Loucy (cell line): Measurements from ENCODE around the gene BICD1.

Source experiments
- H2AFZ ChIP-seq: fragments of 200-600 bp; sonication (generic); 2 replicates; pipeline ENCODE4 v1.6.0; 2016; ENCODE audit warnings: antibody characterized with exemption, mild to moderate bottlenecking, low read length, moderate library complexity
- H3F3A ChIP-seq: fragments of 200-600 bp; 2 replicates; pipeline ENCODE4 v1.6.0; 2016; ENCODE audit warnings: antibody characterized with exemption, low read depth, mild to moderate bottlenecking
- H3K27me3 ChIP-seq: fragments of 200-600 bp; sonication (generic); 2 replicates; pipeline ENCODE4 v1.6.1; 2014; ENCODE audit warnings: low read length, mild to moderate bottlenecking; ENCODE audit not compliant: insufficient read depth, poor library complexity, severe bottlenecking
- H3K36me3 ChIP-seq: fragments of 200-600 bp; sonication (generic); 2 replicates; pipeline ENCODE4 v1.6.1; 2016; ENCODE audit warnings: low read length; ENCODE audit not compliant: insufficient read depth
- H3K4me1 ChIP-seq: fragments of 200-600 bp; sonication (generic); 2 replicates; pipeline ENCODE4 v1.5.1; 2014; ENCODE audit warnings: low read length, mild to moderate bottlenecking; ENCODE audit not compliant: insufficient read depth, poor library complexity, severe bottlenecking
- H3K4me2 ChIP-seq: fragments of 200-600 bp; sonication (generic); 2 replicates; pipeline ENCODE4 v1.6.0; 2014; ENCODE audit warnings: antibody characterized with exemption, low read length, low read depth, mild to moderate bottlenecking; ENCODE audit not compliant: poor library complexity, severe bottlenecking
- H3K4me3 ChIP-seq: fragments of 200-600 bp; sonication (generic); 2 replicates; pipeline ENCODE4 v1.5.1; 2014; ENCODE audit warnings: low read length, mild to moderate bottlenecking, mixed read lengths; ENCODE audit not compliant: poor library complexity, severe bottlenecking
- H3K79me2 ChIP-seq: fragments of 200-600 bp; sonication (generic); 2 replicates; pipeline ENCODE4 v1.6.1; 2014; ENCODE audit warnings: low read length; ENCODE audit not compliant: insufficient read depth
- H3K9ac ChIP-seq: fragments of 200-600 bp; sonication (generic); 2 replicates; pipeline ENCODE4 v1.6.0; 2014; ENCODE audit warnings: mild to moderate bottlenecking, low read depth, low read length, moderate library complexity; ENCODE audit not compliant: poor library complexity, severe bottlenecking
- H3K9me2 ChIP-seq: fragments of 200-600 bp; sonication (generic); replicated peaks from 2 replicates; pipeline ENCODE4 v1.6.1; 2016; ENCODE audit warnings: low read depth, low read length, mixed read lengths
- H3K9me3 ChIP-seq: fragments of 200-600 bp; sonication (generic); 2 replicates; pipeline ENCODE4 v1.6.1; 2014; ENCODE audit warnings: mild to moderate bottlenecking, antibody characterized with exemption, low read length, low read depth; ENCODE audit not compliant: insufficient read depth
- H4K20me1 ChIP-seq: fragments of 200-600 bp; sonication (generic); 2 replicates; pipeline ENCODE4 v1.6.0; 2014; ENCODE audit warnings: antibody characterized with exemption, low read length, mild to moderate bottlenecking; ENCODE audit not compliant: insufficient read depth, poor library complexity, severe bottlenecking
- EZH2phosphoT487 ChIP-seq: fragments of 200-600 bp; IDR thresholded peaks from 2 replicates; pipeline ENCODE4 v1.6.1; 2018; ENCODE audit warnings: antibody characterized with exemption, mild to moderate bottlenecking, moderate library complexity, borderline replicate concordance
- TF ChIP-seq, protein P1 (sequence below): fragments of 200-600 bp; sonication (generic); conservative IDR thresholded peaks from 2 replicates; pipeline ENCODE4 v1.5.1; 2014; ENCODE audit warnings: mild to moderate bottlenecking, antibody characterized with exemption, low read length

The BICD1 gene

DNA sequence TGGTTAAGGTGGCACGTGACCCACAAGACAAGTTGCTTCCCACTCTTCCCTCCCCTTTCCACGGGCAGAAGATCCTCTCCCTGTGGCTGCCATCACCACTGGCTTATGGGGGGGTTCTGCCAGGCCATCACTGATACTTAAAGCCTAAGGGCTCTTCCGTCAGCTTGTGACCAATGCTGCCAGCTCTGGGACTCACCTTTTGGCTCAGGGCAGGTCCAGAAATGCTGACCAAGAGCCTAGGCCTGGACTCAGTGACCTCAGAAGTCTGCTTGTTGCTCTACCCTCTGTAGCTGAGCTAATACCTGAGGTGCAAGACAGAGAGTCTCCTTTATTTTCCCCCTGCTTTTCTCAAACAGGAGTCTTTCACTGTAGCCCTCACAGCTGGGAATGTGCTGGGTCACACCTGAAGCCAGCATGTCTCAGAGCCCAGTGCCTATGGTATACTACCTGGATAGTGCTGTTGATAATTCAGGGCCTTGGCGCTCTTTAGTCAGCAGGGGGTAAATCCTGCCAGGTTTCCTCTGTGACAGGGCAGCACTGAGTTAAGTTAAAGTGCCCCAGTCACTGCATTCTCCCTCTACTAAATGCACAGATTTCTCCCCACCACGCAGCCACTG, 312.4 kb downstream of the BICD1 start:
- Histone ChIP-seq H3F3A (no peaks in the 10 kb centered on the region), H3K4me1 (peaks cover 23% of the 10 kb centered on the region), H3K9me3 (no peaks in the 10 kb centered on the region), H3K79me2 (no peaks in the 10 kb centered on the region), H3K27me3 (no peaks in the 10 kb centered on the region), H3K36me3 (no peaks in the 10 kb centered on the region), H4K20me1 (no peaks in the 10 kb centered on the region), H3K9me2 (no peaks in the 10 kb centered on the region), H2AFZ (0 out of 2 replicates have a peak overlapping the region, but pooled peaks have one; percentile 53), H3K4me2 (peak overlapping the region; percentile 9), H3K4me3 (no peak overlapping the region), H3K9ac (no peak overlapping the region)
- no peak for TF ChIP-seq EZH2phosphoT487
- TF ChIP-seq, protein P1, sequence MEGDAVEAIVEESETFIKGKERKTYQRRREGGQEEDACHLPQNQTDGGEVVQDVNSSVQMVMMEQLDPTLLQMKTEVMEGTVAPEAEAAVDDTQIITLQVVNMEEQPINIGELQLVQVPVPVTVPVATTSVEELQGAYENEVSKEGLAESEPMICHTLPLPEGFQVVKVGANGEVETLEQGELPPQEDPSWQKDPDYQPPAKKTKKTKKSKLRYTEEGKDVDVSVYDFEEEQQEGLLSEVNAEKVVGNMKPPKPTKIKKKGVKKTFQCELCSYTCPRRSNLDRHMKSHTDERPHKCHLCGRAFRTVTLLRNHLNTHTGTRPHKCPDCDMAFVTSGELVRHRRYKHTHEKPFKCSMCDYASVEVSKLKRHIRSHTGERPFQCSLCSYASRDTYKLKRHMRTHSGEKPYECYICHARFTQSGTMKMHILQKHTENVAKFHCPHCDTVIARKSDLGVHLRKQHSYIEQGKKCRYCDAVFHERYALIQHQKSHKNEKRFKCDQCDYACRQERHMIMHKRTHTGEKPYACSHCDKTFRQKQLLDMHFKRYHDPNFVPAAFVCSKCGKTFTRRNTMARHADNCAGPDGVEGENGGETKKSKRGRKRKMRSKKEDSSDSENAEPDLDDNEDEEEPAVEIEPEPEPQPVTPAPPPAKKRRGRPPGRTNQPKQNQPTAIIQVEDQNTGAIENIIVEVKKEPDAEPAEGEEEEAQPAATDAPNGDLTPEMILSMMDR, result no peak

DNA sequence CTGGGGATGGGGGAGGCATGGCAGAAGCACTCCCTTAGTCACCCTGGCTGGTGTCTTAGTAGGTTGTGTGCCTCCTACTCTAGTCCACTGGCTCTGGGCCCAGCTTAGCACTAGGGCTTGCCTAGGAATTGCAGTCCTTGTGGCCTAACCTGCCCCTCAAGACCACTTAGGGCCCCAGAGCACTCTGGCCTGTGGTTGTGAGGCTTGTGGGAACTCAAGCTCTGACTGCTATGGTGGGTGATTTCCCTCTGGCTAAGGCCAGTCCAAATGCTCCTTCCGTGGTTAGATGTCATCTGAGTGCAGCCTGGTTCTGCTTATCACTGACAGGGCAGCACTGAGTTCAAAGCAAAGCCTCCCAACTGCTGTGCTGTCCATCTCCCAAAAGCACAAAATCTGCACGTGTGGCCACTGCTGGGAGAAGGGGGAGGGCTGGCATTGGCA, 312.9 kb downstream of the BICD1 start:
- H3K4me2 ChIP-seq, result peak overlapping the region; percentile 9
- TF ChIP-seq, protein P1, result no peak
- no peak for TF ChIP-seq EZH2phosphoT487
- H3K79me2 ChIP-seq, result no peaks in the 10 kb centered on the region
- no peaks in the 10 kb centered on the region for H4K20me1 ChIP-seq
- H3K36me3 ChIP-seq, result no peaks in the 10 kb centered on the region
- no peak overlapping the region for H3K9ac ChIP-seq
- H3K9me2 ChIP-seq, result no peaks in the 10 kb centered on the region
- H3K27me3 ChIP-seq, result no peaks in the 10 kb centered on the region
- peaks cover 23% of the 10 kb centered on the region for H3K4me1 ChIP-seq
- no peaks in the 10 kb centered on the region for H3K9me3 ChIP-seq
- H2AFZ ChIP-seq, result peak overlapping the region; percentile 53; the same call in 1 of the 2 replicates
- no peak overlapping the region for H3K4me3 ChIP-seq
- H3F3A ChIP-seq, result no peaks in the 10 kb centered on the region

DNA sequence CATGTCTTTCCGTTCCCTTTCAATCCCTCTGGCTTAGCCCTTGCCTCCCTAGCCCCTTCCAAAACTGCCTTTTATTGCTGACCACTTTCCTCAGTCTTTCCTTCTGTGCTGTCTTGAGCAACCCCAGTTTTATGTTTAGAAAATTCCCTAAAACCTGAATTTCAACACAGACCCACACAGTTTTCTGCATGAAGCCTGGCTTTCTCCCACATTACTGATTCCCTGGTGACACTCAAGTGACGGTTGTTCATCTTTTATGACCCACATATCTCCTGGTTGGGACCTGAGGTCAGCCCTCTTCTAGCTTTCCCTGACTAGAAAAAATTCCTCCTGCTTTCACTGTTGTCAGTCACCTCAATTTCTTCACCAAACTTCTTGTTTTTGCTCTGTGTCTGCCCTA, 313.7 kb downstream of the BICD1 start:
- TF ChIP-seq EZH2phosphoT487, result no peak
- TF ChIP-seq, protein P1, result no peak

More for the DNA sequence above, 313.7 kb downstream of the BICD1 start:
- Histone ChIP-seq H3K4me1 (peaks cover 23% of the 10 kb centered on the region), H3K79me2 (no peaks in the 10 kb centered on the region), H3K4me2 (peak overlapping the region; percentile 9), H3K9me2 (no peaks in the 10 kb centered on the region), H3F3A (no peaks in the 10 kb centered on the region), H4K20me1 (no peaks in the 10 kb centered on the region), H2AFZ (no peak overlapping the region), H3K27me3 (no peaks in the 10 kb centered on the region), H3K9me3 (no peaks in the 10 kb centered on the region), H3K9ac (no peak overlapping the region), H3K36me3 (no peaks in the 10 kb centered on the region), H3K4me3 (no peak overlapping the region)
